PFSK-1 (cell line): ENCODE results near the gene ZNF503.

Source experiments
- POLR2AphosphoS5 ChIP-seq: IDR thresholded peaks from 2 replicates; pipeline ENCODE4 v1.6.1; 2012; ENCODE audit warnings: low read depth, mild to moderate bottlenecking, control low read depth, low read length, moderate library complexity
- TAF1 ChIP-seq: IDR thresholded peaks from 2 replicates; pipeline ENCODE4 v1.6.1; 2012; ENCODE audit warnings: low read length, control low read depth, borderline replicate concordance; ENCODE audit not compliant: insufficient read depth
- TF ChIP-seq, protein P1 (sequence below), 2 experiments: IDR thresholded peaks; 2 replicates each; pipeline versions ENCODE4 v1.6.1 to v1.8.0; 2011 to 2012; ENCODE audit warnings: low read depth in 2 of 2, low read length in 2 of 2, control low read depth in 1 of 2, inconsistent platforms in 1 of 2, mild to moderate bottlenecking in 1 of 2, moderate library complexity in 1 of 2; ENCODE audit not compliant: insufficient read depth in 1 of 2

DNA sequence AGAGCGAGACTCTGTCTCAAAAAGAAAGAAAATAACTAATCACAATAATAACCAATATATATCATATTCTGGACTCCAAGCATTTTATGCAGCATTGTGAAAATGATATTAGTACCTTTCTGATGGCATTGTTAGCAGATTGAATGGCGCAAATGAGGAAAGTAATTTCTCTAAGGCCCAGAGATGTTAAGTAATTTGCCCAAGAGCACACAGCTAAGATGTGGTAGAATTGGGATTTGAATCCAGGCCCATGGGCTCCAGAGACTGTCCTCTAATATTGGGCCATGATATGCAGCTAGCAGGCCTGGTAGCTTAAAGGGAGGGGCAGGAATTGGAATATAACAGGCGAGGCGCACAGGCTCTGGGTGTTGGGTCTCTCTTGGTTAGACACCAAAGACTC is 44.1 kb downstream of the ZNF503 start:
- TF ChIP-seq TAF1 (no peak), POLR2AphosphoS5 (no peak)
- TF ChIP-seq, protein P1, sequence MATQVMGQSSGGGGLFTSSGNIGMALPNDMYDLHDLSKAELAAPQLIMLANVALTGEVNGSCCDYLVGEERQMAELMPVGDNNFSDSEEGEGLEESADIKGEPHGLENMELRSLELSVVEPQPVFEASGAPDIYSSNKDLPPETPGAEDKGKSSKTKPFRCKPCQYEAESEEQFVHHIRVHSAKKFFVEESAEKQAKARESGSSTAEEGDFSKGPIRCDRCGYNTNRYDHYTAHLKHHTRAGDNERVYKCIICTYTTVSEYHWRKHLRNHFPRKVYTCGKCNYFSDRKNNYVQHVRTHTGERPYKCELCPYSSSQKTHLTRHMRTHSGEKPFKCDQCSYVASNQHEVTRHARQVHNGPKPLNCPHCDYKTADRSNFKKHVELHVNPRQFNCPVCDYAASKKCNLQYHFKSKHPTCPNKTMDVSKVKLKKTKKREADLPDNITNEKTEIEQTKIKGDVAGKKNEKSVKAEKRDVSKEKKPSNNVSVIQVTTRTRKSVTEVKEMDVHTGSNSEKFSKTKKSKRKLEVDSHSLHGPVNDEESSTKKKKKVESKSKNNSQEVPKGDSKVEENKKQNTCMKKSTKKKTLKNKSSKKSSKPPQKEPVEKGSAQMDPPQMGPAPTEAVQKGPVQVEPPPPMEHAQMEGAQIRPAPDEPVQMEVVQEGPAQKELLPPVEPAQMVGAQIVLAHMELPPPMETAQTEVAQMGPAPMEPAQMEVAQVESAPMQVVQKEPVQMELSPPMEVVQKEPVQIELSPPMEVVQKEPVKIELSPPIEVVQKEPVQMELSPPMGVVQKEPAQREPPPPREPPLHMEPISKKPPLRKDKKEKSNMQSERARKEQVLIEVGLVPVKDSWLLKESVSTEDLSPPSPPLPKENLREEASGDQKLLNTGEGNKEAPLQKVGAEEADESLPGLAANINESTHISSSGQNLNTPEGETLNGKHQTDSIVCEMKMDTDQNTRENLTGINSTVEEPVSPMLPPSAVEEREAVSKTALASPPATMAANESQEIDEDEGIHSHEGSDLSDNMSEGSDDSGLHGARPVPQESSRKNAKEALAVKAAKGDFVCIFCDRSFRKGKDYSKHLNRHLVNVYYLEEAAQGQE (IDR thresholded peaks at IDR 0.05; ENCODE audit: insufficient read depth in 1 of 2, low read depth in 2 of 2, low read length in 2 of 2) = no peak
